GM19438 (cell line): Measurements from ENCODE around the gene MYO1E.

Source experiments
- ATAC-seq: cut with Tn5 transposase; IDR thresholded peaks from one replicate; pipeline ENCODE4 v1.9.1; 2021; ENCODE audit warnings: low read depth; ENCODE audit not compliant: unreplicated experiment

MYO1E gene

GRCh38 chr15:59271595-59272201 is 101.0 kb downstream of the MYO1E start:
- no peak for ATAC-seq

GRCh38 chr15:59268852-59269407 is 103.7 kb downstream of the MYO1E start:
- no peak for ATAC-seq

- ATAC-seq: no peak
Observed at GRCh38 chr15:59268168-59268851, 104.4 kb downstream of the MYO1E start.

- ATAC-seq: no peak
Observed at GRCh38 chr15:59266028-59266427, 106.6 kb downstream of the MYO1E start.

GRCh38 chr15:59262316-59262715 is 110.4 kb downstream of the MYO1E start:
- no peak for ATAC-seq

GRCh38 chr15:59260090-59260489 is 112.6 kb downstream of the MYO1E start:
- no peak for ATAC-seq

GRCh38 chr15:59259137-59259943 is 113.3 kb downstream of the MYO1E start:
- ATAC-seq: no peak

GRCh38 chr15:59258317-59258716 is 114.4 kb downstream of the MYO1E start:
- no peak for ATAC-seq

- ATAC-seq: no peak
Observed at GRCh38 chr15:59257140-59257539, 115.5 kb downstream of the MYO1E start.

- ATAC-seq: no peak
Observed at GRCh38 chr15:59256482-59256881, 116.2 kb downstream of the MYO1E start.

- peak; percentile 54 for ATAC-seq
Observed at GRCh38 chr15:59255680-59256336, 116.9 kb downstream of the MYO1E start.

- no peak for ATAC-seq
Observed at GRCh38 chr15:59252137-59252536, 120.5 kb downstream of the MYO1E start.

- ATAC-seq: no peak
Observed at GRCh38 chr15:59251001-59251845, 121.4 kb downstream of the MYO1E start.

- no peak for ATAC-seq
Observed at GRCh38 chr15:59250249-59250648, 122.4 kb downstream of the MYO1E start.

- ATAC-seq: no peak
Observed at GRCh38 chr15:59249816-59250215, 122.9 kb downstream of the MYO1E start.

- ATAC-seq: no peak
Observed at GRCh38 chr15:59247364-59247763, 125.3 kb downstream of the MYO1E start.

- no peak for ATAC-seq
Observed at GRCh38 chr15:59245559-59245958, 127.1 kb downstream of the MYO1E start.

GRCh38 chr15:59244337-59244736 is 128.3 kb downstream of the MYO1E start:
- peak; percentile 86 for ATAC-seq

GRCh38 chr15:59243622-59244021 is 129.0 kb downstream of the MYO1E start:
- ATAC-seq: no peak

- ATAC-seq: no peak
Observed at GRCh38 chr15:59242649-59243048, 130.0 kb downstream of the MYO1E start.
